HG03342 (cell line): Measurements from ENCODE around the gene GABBR2.
"Not testable (repeated sequence)": the region's sequence is repeated elsewhere in the genome, so short reads cannot be mapped to it uniquely, and the experiment has no call there.

Experiments used
- ATAC-seq: cut with Tn5 transposase; IDR thresholded peaks from one replicate; pipeline ENCODE4 v1.9.1; 2021; ENCODE audit warnings: mild to moderate bottlenecking, moderate library complexity; ENCODE audit not compliant: unreplicated experiment

GABBR2 gene

DNA sequence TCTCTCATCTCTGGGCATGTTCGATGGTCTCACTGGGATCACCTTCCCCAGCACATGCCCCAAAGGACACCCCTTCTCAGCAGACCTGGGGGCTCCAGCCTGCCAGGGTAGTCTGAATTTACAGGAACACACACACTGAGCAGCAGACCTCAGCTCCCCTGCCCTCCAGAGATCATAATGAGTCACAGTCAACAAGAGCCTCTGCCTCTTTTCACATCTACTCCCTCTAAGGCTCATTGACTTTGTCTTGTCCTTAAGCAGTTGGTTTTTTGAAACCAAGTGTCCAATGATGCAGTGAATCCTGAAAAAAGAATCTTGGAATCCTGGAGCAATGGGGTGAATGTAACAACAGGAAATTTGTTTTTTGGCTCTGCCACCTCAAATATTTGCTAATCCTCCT, 20.8 kb downstream of the GABBR2 start:
- ATAC-seq, result no peak

DNA sequence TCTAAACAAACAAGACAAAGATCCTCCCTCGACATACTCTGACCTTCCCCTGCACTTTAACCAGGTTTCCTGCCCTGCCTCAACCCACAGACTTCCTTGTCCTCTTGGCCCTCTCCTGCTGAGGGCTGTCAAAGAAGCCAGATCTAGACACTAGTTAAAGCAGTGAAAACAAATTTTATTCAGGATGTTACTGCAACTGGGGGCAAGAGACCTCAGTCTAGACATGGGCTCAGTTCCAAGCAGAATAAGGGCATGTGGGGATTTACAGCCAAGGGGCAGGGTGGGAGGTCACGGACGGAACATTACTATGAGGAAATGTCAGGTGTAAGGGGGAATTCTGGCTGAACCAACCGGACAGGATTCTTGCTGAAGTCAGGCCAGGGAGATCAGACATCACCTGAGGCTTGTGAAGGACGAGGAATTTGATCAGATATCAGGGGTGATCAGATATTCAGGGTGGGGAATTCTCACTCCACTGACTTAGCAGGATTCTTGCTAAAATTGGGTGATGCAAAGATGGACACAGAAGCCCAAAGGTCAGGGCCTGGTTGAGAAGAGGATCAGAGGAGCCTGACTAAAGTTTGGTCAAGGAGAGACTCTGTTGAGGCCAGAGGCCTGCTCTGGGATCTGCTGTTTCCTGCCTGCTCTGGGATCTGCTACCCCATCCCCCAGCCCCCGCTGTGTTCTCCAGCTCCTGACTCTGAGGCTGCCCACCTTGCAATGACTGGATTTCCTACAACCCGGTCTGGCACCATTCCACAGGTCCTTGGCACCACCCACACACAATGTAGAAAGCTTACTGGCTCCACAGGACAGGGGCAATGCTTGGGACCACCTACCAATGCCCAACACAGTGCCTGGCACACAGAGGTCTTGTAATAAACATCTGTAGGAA, 21.5 kb downstream of the GABBR2 start:
- no peak for ATAC-seq

DNA sequence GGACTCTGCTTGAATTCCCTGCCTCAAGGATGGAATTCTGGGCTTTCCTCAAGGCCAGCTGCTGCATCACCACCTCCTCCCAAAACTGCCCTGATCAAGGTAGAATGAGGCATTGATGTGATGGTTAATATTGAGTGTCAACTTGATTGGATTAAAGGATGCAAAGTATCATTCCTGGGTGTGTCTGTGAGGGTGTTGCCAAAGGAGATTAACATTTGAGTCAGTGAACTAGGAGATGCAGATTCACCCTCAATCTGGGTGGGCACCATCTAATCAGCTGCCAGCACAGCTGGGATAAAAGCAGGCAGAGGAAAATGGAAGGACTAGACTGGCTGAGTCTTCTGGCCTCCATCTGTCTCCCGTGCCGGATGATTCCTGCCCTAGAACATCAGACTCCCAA, 23.9 kb downstream of the GABBR2 start:
- ATAC-seq, result not testable (repeated sequence)

DNA sequence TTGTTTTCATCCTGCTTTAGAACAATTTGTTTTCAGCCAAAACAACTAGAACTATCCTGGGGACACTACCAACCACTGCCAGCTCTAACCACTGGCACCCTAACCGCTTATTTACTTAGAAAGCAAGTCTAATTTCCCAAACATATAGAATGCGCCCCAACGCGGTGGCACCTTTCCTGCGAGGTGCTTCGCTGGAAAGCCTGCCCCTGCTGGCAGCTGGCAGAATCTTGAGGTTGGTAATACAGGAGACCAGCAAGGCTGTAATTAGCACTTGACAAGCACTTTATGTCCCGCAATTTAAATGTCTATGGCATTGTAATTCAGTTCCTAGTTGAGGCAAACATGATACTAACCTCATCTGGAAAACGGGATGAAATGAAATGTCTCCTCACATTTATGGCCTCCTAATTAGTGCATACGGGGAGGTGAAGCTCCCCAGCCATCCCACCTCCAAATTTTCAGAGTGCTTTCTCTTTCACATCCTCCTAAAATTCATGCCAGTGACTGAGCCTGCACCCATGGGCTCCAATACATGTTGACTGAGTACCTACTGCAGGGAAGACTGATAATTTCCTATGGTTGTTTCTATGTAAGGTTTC, 30.4 kb downstream of the GABBR2 start:
- no peak for ATAC-seq

GRCh38 chr9:98673681-98674080, 35.1 kb downstream of the GABBR2 start:
- ATAC-seq, result no peak

- no peak for ATAC-seq
These were observed 41.6 kb downstream of the GABBR2 start for GRCh38 chr9:98667005-98667640.

GRCh38 chr9:98665501-98665900, 43.2 kb downstream of the GABBR2 start:
- no peak for ATAC-seq

- ATAC-seq, result no peak
These were observed 48.2 kb downstream of the GABBR2 start for GRCh38 chr9:98660541-98660940.

- no peak for ATAC-seq
These were observed 49.8 kb downstream of the GABBR2 start for GRCh38 chr9:98658951-98659351.

DNA sequence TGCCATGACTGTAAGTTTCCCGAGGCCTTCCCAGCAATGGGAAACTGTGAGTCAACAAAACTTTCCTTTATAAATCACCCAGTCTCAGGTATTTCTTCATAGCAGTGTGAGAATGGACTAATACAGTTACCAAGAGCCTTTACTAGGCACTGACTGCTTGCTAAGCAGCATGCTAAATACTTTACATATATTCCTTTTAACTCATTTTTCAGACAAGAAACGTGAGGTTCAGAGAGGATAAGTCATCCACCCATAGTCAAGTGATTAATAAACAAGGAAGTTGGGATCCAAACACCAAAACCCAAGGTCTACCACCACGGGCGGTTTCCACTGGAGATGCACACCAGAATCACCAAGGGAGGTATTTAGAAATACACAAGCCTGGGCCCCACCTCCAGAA, 50.8 kb downstream of the GABBR2 start:
- no peak for ATAC-seq

DNA sequence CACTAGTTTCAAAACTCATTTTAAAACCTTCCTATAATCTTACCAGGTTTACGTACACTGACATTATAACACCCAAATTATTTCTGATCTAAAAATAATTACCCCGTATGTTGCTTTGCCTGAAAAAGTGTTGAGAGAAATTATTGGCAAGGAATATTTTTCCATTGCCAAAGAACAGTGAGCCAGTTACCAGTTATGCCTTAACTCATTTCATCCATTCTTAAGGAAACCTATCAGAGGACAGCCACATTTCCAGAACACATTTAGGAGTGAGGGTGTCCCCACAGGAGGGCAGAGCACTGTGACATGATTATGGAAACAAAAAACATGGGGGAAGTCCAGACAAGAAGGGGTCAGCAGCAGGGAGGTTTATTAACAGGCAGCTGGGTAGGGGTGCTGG, 52.2 kb downstream of the GABBR2 start:
- no peak for ATAC-seq

GRCh38 chr9:98655428-98655827, 53.3 kb downstream of the GABBR2 start:
- ATAC-seq, result not testable (repeated sequence)

DNA sequence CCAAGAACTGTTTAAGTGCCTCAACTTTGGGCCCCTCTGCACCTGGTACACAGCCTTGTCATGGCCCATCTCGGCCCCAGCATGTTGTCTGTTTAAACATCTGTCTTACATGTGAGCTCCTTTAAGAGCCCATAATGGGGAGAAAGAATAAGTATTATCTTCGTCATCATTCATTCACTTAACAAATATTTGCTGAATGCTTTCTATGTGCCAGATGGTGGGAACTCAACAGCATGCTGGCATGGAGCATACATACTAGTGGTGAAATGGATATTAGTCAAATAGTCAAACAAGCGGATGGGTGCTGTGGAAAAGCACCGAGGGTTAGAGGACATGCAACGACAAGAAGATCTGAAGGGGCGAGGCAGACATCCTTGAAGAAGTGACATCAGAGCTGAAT, 54.5 kb downstream of the GABBR2 start:
- no peak for ATAC-seq

DNA sequence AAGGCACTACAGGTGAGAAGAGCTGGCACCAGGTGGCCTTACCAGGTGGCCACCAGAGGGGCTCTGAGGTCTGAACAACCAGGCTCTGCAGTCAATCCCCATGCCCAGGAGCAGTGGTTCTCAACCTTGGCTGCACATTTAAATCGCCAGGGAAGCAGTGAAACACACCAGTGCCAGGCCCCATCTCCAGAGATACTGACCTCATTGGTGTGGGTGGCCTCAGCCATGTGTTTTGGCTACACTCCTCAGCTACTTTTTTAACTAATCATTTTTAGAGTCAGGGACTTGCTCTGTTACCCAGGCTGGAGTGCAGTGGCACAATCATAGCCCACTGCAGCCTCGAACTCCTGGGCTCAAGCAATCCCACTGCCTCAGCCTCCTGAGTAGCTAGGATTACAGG, 56.0 kb downstream of the GABBR2 start:
- no peak for ATAC-seq

- no peak for ATAC-seq
These were observed 56.4 kb downstream of the GABBR2 start for GRCh38 chr9:98652302-98652701.

DNA sequence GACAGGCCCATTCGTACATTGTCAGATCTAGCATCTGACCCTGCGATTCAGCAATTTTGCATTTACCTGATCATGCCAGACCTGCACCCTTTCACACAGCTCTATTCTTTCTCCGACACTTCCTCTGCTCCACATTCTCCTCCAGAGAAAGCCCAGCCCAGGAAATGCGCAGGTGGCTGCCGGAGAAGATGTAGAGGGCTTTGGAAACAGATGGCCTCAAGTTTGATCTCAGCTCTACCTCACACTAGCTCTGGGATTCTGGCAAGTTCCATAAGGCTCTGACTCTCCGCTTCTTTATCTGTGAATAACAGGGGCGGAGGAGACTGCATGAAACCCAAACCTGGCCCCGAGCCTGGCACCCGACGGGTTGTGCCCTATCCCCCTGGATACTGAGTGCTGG, 61.5 kb downstream of the GABBR2 start:
- ATAC-seq, result no peak

GRCh38 chr9:98644011-98644410, 64.7 kb downstream of the GABBR2 start:
- ATAC-seq, result no peak

DNA sequence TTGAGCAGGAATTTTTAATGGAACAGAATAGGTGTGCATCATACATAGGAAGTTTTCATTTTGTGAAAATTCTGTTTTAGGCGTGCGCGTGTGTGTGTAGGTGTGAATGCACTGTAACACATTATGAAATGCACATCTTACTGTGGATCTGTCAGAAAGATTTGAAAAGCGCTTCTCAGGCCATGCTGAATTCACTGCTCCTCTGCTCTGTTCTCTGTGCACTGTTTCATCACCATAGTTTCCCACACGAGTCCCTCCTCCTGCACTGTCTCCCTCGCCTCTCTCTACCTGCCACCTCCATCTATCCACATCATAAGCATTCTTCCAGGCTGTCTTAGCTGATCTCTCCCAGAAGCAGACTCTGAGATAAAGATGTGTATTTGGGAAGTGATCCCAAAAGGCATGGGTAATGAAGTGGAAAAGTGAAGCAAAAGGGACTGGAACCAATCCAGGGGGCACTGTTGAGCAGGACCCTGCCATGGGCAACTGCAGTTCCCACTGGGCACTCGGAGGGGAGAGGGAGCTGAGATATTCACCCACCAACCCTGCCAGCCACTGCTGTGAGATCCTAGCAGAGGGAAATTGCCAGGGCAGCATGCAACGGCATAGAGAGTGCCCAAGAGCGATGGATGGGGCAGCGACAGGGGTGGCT, 65.9 kb downstream of the GABBR2 start:
- no peak for ATAC-seq

DNA sequence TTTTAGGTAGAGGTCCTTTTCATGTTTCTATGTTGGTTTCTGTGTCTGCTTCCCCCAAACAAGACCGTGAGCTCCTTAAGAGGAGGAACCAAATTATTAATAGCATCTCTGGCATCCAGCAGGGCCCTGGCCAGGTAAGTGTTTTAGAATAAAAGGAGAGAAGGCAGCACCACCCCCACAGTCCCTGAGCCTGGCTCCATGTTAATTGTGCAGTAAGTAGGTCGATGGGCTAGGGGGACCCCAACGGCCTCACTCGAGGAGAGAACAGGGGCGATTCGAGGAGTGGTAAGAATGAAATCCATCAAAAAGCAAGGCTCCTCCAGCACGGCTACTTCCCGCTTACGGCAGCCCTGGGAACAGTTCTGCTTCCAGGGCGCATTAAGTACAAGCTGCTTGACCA, 67.0 kb downstream of the GABBR2 start:
- no peak for ATAC-seq

DNA sequence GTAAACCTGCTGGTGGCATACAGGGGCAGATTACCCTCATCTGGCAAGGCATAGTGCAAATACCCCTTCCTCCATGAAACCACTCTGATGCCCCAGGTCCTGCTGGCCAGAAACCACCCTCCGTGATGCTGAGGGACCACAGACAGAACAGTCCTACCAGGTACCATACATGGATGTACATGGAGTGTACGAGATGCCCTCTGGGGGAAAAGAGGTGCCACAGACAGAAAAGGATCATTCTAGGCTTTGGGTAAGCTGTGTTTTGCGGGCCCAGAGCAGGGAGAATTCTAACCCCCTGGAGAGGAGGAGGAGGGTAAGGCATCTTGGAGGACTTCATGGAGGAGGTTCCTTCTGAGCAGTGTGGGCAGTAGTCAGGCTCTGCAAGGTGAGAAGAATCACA, 68.3 kb downstream of the GABBR2 start:
- ATAC-seq, result no peak

DNA sequence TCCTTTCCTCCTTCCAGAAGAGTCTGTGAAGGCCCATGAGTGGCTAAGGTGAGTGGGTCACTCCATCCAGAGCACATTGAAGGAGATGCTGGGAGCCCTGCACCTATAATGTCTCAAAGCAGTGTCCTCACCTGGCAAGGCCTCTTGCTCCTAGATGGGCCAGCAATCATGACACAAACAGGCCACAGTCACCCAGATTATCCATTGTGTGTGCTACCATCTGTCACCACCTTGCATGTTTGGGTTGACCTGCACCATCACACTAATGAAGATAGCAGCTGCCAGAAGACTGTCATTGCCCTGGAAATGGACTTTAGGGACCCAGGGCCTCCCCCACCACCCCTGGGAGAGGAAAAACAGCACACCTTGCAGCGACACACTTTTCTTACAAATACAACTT, 69.6 kb downstream of the GABBR2 start:
- ATAC-seq, result no peak

- no peak for ATAC-seq
These were observed 71.4 kb downstream of the GABBR2 start for GRCh38 chr9:98637381-98637780.
